ENCODE results near the gene AADACL4. TPM values are rescaled to one million over a fixed set of nuclear protein-coding genes. Genes with fewer than 3 reads are reported as not detected.

AADACL4 gene
- total RNA-seq, 1 experiment from 2014 or later: not detected

GRCh38 chr1:12709696-12710095 is 65.8 kb downstream of the AADACL4 start:
- H3K4ac ChIP-seq (ENCODE audit: low read depth, low read length): no peak overlapping the region
- TF ChIP-seq, protein P1, sequence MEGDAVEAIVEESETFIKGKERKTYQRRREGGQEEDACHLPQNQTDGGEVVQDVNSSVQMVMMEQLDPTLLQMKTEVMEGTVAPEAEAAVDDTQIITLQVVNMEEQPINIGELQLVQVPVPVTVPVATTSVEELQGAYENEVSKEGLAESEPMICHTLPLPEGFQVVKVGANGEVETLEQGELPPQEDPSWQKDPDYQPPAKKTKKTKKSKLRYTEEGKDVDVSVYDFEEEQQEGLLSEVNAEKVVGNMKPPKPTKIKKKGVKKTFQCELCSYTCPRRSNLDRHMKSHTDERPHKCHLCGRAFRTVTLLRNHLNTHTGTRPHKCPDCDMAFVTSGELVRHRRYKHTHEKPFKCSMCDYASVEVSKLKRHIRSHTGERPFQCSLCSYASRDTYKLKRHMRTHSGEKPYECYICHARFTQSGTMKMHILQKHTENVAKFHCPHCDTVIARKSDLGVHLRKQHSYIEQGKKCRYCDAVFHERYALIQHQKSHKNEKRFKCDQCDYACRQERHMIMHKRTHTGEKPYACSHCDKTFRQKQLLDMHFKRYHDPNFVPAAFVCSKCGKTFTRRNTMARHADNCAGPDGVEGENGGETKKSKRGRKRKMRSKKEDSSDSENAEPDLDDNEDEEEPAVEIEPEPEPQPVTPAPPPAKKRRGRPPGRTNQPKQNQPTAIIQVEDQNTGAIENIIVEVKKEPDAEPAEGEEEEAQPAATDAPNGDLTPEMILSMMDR (conservative IDR thresholded peaks at IDR 0.05): no peak

More at GRCh38 chr1:12709696-12710095, 65.8 kb downstream of the AADACL4 start:
- no peak overlapping the region for H3K4me3 Mint-ChIP-seq
- no peak overlapping the region for H2BK20ac ChIP-seq (ENCODE audit: low read depth, low read length, poor library complexity, severe bottlenecking)
- no peak for DNase-seq
- H4K8ac ChIP-seq (replicated peaks; ENCODE audit: insufficient read length, low read depth, low read length): no peak overlapping the region
- H3K79me1 ChIP-seq (ENCODE audit: insufficient read depth, low read depth, low read length, poor library complexity, severe bottlenecking): no peaks in the 10 kb centered on the region
- H3K18ac ChIP-seq (ENCODE audit: insufficient read length, low read depth, low read length): no peak overlapping the region
- H3K23me2 ChIP-seq (ENCODE audit: insufficient read length, low read depth, low read length, poor library complexity, severe bottlenecking): no peaks in the 10 kb centered on the region
- H2AK5ac ChIP-seq (ENCODE audit: insufficient read length, low read length): no peak overlapping the region
- no peak overlapping the region for H2BK5ac ChIP-seq (ENCODE audit: insufficient read length, low read length)
- WGBS (ENCODE audit: extremely low coverage, insufficient read length, low lambda C conversion rate): no CpG with 5 or more reads among the region's 3 CpGs
- H3K9ac ChIP-seq (ENCODE audit: extremely low read depth, insufficient read length, low read length): no peak overlapping the region
- no peak overlapping the region for H3K27ac Mint-ChIP-seq
- no peak overlapping the region for H3K56ac ChIP-seq (ENCODE audit: insufficient read length, low read depth, low read length)
- no peak overlapping the region for H3K14ac ChIP-seq (ENCODE audit: insufficient read depth, low read length)
- H2AFZ ChIP-seq (ENCODE audit: low read length): no peak overlapping the region
- H2BK12ac ChIP-seq (ENCODE audit: insufficient read length, low read depth, low read length): no peak overlapping the region
- H3K9me3 Mint-ChIP-seq: no peaks in the 10 kb centered on the region; a peak in 1 of 5 replicates
- H3K23ac ChIP-seq (ENCODE audit: insufficient read length, low read depth, low read length): no peak overlapping the region
- H4K91ac ChIP-seq (ENCODE audit: insufficient read length, low read depth, low read length): no peak overlapping the region
- H3K27me3 Mint-ChIP-seq (ENCODE audit: low read depth): no peaks in the 10 kb centered on the region; the same call in 1 of the 2 replicates
- no peak overlapping the region for H3K4me2 ChIP-seq (ENCODE audit: insufficient read depth, insufficient read length, low read length)
- peaks cover 31% of the 10 kb centered on the region in 2 experiments for H3K4me1 Mint-ChIP-seq
- no peak overlapping the region for H3K27ac ChIP-seq (ENCODE audit: insufficient read length, low read depth, low read length)
- H2BK15ac ChIP-seq (ENCODE audit: low read depth, low read length): no peak overlapping the region
- no peak overlapping the region for H2BK120ac ChIP-seq (ENCODE audit: low read depth, low read length, poor library complexity, severe bottlenecking)
- H4K5ac ChIP-seq (ENCODE audit: insufficient read length, low read depth, low read length): no peak overlapping the region
- peaks cover 4% of the 10 kb centered on the region for H3K9me3 ChIP-seq (ENCODE audit: control insufficient read depth, low read depth, low read length)
- H3K4me1 ChIP-seq (ENCODE audit: insufficient read depth, low read length): peaks cover 7% of the 10 kb centered on the region; the same call in 1 of the 2 replicates
- no peak overlapping the region for H3T11ph ChIP-seq (ENCODE audit: low read length)
- H3K27me3 ChIP-seq (ENCODE audit: insufficient read depth, low read length): no peaks in the 10 kb centered on the region
- H3K79me2 ChIP-seq (ENCODE audit: insufficient read depth, low read length): no peaks in the 10 kb centered on the region
- no peaks in the 10 kb centered on the region; a peak in 2 of 7 replicates for H3K36me3 Mint-ChIP-seq (ENCODE audit: insufficient read depth in 1 of 3, low read depth in 3 of 3)
- no peaks in the 10 kb centered on the region for H4K20me1 ChIP-seq (ENCODE audit: control insufficient read depth, insufficient read depth, insufficient read length)

Data from H9 (cell line).